ENCODE data around the gene OTOP2. TPM values are rescaled to one million over a fixed set of nuclear protein-coding genes. Genes with fewer than 3 reads are reported as not detected.

Gene OTOP2
- total and polyA plus RNA-seq, 2 of the 8 experiments (the other 6 are each of a cell fraction or from before 2014, with no cell fraction given) = 0.23 TPM; not detected in 1

- Histone ChIP-seq H2BK120ac (replicated peaks; ENCODE audit: low read depth, low read length) (no peak overlapping the region), H4K8ac (ENCODE audit: extremely low read depth, insufficient read depth, low read length) (no peak overlapping the region), H3K79me2 (ENCODE audit: control insufficient read depth in 1 of 2, insufficient read depth in 2 of 2, low read length in 2 of 2) (no peaks in the 10 kb centered on the region), H3K14ac (ENCODE audit: insufficient read length) (no peak overlapping the region), H3K27ac (ENCODE audit: low read depth, low read length) (no peak overlapping the region), H3K23ac (ENCODE audit: insufficient read length) (no peak overlapping the region), H4K91ac (replicated peaks; ENCODE audit: insufficient read length, low read length) (no peak overlapping the region), H2BK5ac (ENCODE audit: low read depth, low read length) (no peak overlapping the region), H3K79me1 (ENCODE audit: low read depth, low read length) (no peaks in the 10 kb centered on the region), H3K4ac (replicated peaks; ENCODE audit: insufficient read length, low read depth, low read length) (no peak overlapping the region), H3K18ac (ENCODE audit: extremely low read depth, low read length) (no peak overlapping the region), H2BK20ac (ENCODE audit: low read length) (no peak overlapping the region), H3K36me3 (ENCODE audit: control insufficient read depth in 2 of 4, insufficient read depth in 4 of 4, low read length in 3 of 4) (no peaks in the 10 kb centered on the region), H4K5ac (ENCODE audit: insufficient read length, low read depth, low read length) (no peak overlapping the region), H2BK15ac (ENCODE audit: low read length) (no peak overlapping the region), H3K9me3 (ENCODE audit: insufficient read depth in 2 of 2, low read depth in 1 of 2, low read length in 1 of 2) (no peaks in the 10 kb centered on the region), H3K4me3 (ENCODE audit: extremely low read depth in 1 of 4, insufficient read depth in 2 of 4, low read depth in 3 of 4, low read length in 4 of 4) (no peak overlapping the region), H3K4me2 (ENCODE audit: insufficient read depth in 1 of 2, low read depth in 2 of 2, low read length in 2 of 2) (no peak overlapping the region), H3K27me3 (replicated peaks in 1 of 4; ENCODE audit: control insufficient read depth in 3 of 4, extremely low read depth in 1 of 4, insufficient read depth in 3 of 4, low read length in 3 of 4) (peaks cover 0 to 6% (median 4%) of the 10 kb centered on the region in 4 experiments; a peak in 3 of 7 replicates), H2AK5ac (ENCODE audit: low read depth, low read length) (no peak overlapping the region), H3K9ac (replicated peaks in 1 of 4; ENCODE audit: extremely low read depth in 1 of 4, low read depth in 3 of 4, low read length in 3 of 4) (no peak overlapping the region; a peak in 1 of 7 replicates), H2BK12ac (ENCODE audit: low read depth, low read length) (0 out of 2 replicates have a peak overlapping the region, but pooled peaks have one; percentile 17), H2AFZ (ENCODE audit: low read length) (no peak overlapping the region), H3K56ac (replicated peaks; ENCODE audit: insufficient read length, low read depth, low read length) (no peak overlapping the region), H3K4me1 (replicated peaks in 1 of 4; ENCODE audit: control insufficient read depth in 3 of 4, insufficient read depth in 4 of 4, low read length in 3 of 4) (peaks cover 0 to 3% (median under 1%) of the 10 kb centered on the region in 4 experiments; a peak in 4 of 7 replicates), H4K20me1 (replicated peaks in 1 of 2; ENCODE audit: control insufficient read depth in 1 of 2, insufficient read depth in 2 of 2, low read length in 2 of 2) (peaks cover 0 to 3% of the 10 kb centered on the region in 2 experiments), H3K23me2 (ENCODE audit: low read depth, low read length) (no peaks in the 10 kb centered on the region)
- no peak for TF ChIP-seq EGR1 (IDR thresholded peaks at IDR 0.05; ENCODE audit: borderline replicate concordance, low read depth, low read length)
- TF ChIP-seq GTF2F1 (IDR thresholded peaks at IDR 0.05; ENCODE audit: borderline replicate concordance, low read depth, low read length) = no peak
- TF ChIP-seq KDM1A (IDR thresholded peaks at IDR 0.05; ENCODE audit: borderline replicate concordance, low read length) = 0 out of 2 replicates have a peak, but pooled peaks have one; percentile 23
- TF ChIP-seq NANOG (IDR thresholded peaks at IDR 0.05; ENCODE audit: insufficient read depth, low read depth, low read length, poor library complexity, severe bottlenecking) = no peak
- 87% methylated on average over 17 of the region's 17 CpGs; no CpG with 5 or more reads in 1 of the 2 experiments for WGBS, 2 experiments (ENCODE audit: extremely low coverage in 1 of 2, insufficient coverage in 1 of 2, insufficient read length in 1 of 2, insufficient replicate concordance in 2 of 2, low coverage in 1 of 2, low lambda C conversion rate in 2 of 2, missing lambda C conversion rate in 1 of 2)
- CTCF ChIA-PET (ENCODE audit: partially characterized antibody) = interaction anchor here (0.6 to 49.9 kb wide), 4 partner anchors 4 to 408 kb away, joined by 3 to 1072 read pairs (median 539); partner anchors contain the start of genes OTOP2, OTOP3 and USH1G
- no peak for DNase-seq (ENCODE audit: low read depth in 1 of 2, low spot score in 2 of 2)
- POLR2A ChIA-PET (ENCODE audit: partially characterized antibody) = no interaction called here
- no peak for FAIRE-seq
Measured at GRCh38 chr17:74947041-74947754, 23.1 kb downstream of the OTOP2 start.
